IMR-90 (cell line): ENCODE measurements around the gene GDPD1.
"Not testable (repeated sequence)": the region's sequence is repeated elsewhere in the genome, so short reads cannot be mapped to it uniquely, and the experiment has no call there.

Experiments used
- CEBPB ChIP-seq: IDR thresholded peaks from 2 replicates; pipeline ENCODE4 v1.6.1; 2012; ENCODE audit warnings: low read depth, low read length, improper control_type of control experiment
- FOS ChIP-seq: fragments of 150-350 bp; IDR thresholded peaks from 2 replicates; pipeline ENCODE4 v1.6.1; 2016; ENCODE audit warnings: low read depth, low read length
- POLR2A ChIP-seq: IDR thresholded peaks from 2 replicates; pipeline ENCODE4 v1.6.1; 2012; ENCODE audit warnings: mild to moderate bottlenecking, low read depth, low read length
- RAD21 ChIP-seq: IDR thresholded peaks from 2 replicates; pipeline ENCODE4 v1.6.1; 2012; ENCODE audit warnings: low read length, improper control_type of control experiment
- RFX5 ChIP-seq: IDR thresholded peaks from 2 replicates; pipeline ENCODE4 v1.8.0; 2012; ENCODE audit warnings: low read depth, mild to moderate bottlenecking, low read length, moderate library complexity
- TF ChIP-seq, protein P1 (sequence below): conservative IDR thresholded peaks from 2 replicates; pipeline ENCODE4 v1.5.1; 2012; ENCODE audit warnings: mild to moderate bottlenecking, low read depth, low read length, improper control_type of control experiment

GRCh38 chr17:59290302-59290998, 70.1 kb downstream of the GDPD1 start:
- not testable (repeated sequence) for TF ChIP-seq RFX5, FOS, CEBPB, RAD21, POLR2A
- TF ChIP-seq, protein P1, sequence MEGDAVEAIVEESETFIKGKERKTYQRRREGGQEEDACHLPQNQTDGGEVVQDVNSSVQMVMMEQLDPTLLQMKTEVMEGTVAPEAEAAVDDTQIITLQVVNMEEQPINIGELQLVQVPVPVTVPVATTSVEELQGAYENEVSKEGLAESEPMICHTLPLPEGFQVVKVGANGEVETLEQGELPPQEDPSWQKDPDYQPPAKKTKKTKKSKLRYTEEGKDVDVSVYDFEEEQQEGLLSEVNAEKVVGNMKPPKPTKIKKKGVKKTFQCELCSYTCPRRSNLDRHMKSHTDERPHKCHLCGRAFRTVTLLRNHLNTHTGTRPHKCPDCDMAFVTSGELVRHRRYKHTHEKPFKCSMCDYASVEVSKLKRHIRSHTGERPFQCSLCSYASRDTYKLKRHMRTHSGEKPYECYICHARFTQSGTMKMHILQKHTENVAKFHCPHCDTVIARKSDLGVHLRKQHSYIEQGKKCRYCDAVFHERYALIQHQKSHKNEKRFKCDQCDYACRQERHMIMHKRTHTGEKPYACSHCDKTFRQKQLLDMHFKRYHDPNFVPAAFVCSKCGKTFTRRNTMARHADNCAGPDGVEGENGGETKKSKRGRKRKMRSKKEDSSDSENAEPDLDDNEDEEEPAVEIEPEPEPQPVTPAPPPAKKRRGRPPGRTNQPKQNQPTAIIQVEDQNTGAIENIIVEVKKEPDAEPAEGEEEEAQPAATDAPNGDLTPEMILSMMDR, result not testable (repeated sequence)
